K562 (cell line): ENCODE measurements around the gene PRDM1. TPM values are rescaled to one million over a fixed set of nuclear protein-coding genes. Genes with fewer than 3 reads are reported as not detected.

Experiments used
- ARID1B ChIP-seq: fragments of 450-650 bp; IDR thresholded peaks from 2 replicates; pipeline ENCODE4 v1.6.1; 2016; ENCODE audit warnings: antibody characterized with exemption, mild to moderate bottlenecking, inconsistent platforms
- ATF4 ChIP-seq: fragments of 450-650 bp; formaldehyde crosslinking; IDR thresholded peaks from 2 replicates; pipeline ENCODE4 v1.4.0; 2022; ENCODE audit warnings: mild to moderate bottlenecking, moderate library complexity
- CBX5 ChIP-seq: IDR thresholded peaks from 2 replicates; pipeline ENCODE4 v1.6.1; 2014; ENCODE audit warnings: low read depth, borderline replicate concordance
- CREM ChIP-seq: IDR thresholded peaks from 2 replicates; pipeline ENCODE4 v1.6.1; 2014; ENCODE audit warnings: antibody characterized with exemption, low read depth
- CTCF ChIP-seq, 3 experiments: IDR thresholded peaks in 2 of 3; conservative IDR thresholded peaks in 1 of 3; 2 replicates each; pipeline ENCODE4 v1.5.1; 2011 to 2012; ENCODE audit warnings: low read length in 3 of 3, mild to moderate bottlenecking in 3 of 3, control low read depth in 2 of 3, improper control_type of control experiment in 1 of 3, inconsistent platforms in 1 of 3, low read depth in 1 of 3, mixed read lengths in 1 of 3, moderate library complexity in 1 of 3; ENCODE audit not compliant: insufficient read depth in 2 of 3
- DPF2 ChIP-seq: fragments of 450-650 bp; IDR thresholded peaks from 2 replicates; pipeline ENCODE4 v1.6.1; 2016
- EWSR1 ChIP-seq: fragments of 450-650 bp; IDR thresholded peaks from 2 replicates; pipeline ENCODE4 v1.6.1; 2018; ENCODE audit warnings: borderline replicate concordance, mild to moderate bottlenecking, low read depth, moderate library complexity; ENCODE audit not compliant: partially characterized antibody
- KAT2B ChIP-seq: IDR thresholded peaks from one replicate; pipeline ENCODE4 v1.6.1; 2012; ENCODE audit warnings: low read depth, mild to moderate bottlenecking, control low read depth, inconsistent platforms, low read length, moderate library complexity
- MYC ChIP-seq, 2 experiments: fragments of 250-450 bp in 1 of 2; sonication (Bioruptor Pico) in 1 of 2; IDR thresholded peaks; 2 replicates each; pipeline versions ENCODE4 v1.5.1 to v1.6.1; 2012 to 2021; ENCODE audit warnings: low read depth in 2 of 2, borderline replicate concordance in 1 of 2, improper control_type of control experiment in 1 of 2, low read length in 1 of 2, mild to moderate bottlenecking in 1 of 2, moderate library complexity in 1 of 2
- NCOA6 ChIP-seq: fragments of 450-650 bp; IDR thresholded peaks from 2 replicates; pipeline ENCODE4 v1.6.1; 2017; ENCODE audit warnings: mild to moderate bottlenecking
- PHF8 ChIP-seq: fragments of 200-600 bp; sonication (generic); IDR thresholded peaks from 2 replicates; pipeline ENCODE4 v1.6.1; 2012; ENCODE audit warnings: mixed run types, mild to moderate bottlenecking, inconsistent platforms, low read length, moderate library complexity, borderline replicate concordance
- POLR2G ChIP-seq: fragments of 200-400 bp; formaldehyde crosslinking; IDR thresholded peaks from 2 replicates; pipeline ENCODE4 v1.6.1; 2017; ENCODE audit warnings: low read depth, mild to moderate bottlenecking, antibody characterized with exemption, low read length, moderate library complexity
- RCOR1 ChIP-seq, 2 experiments: IDR thresholded peaks; 2 replicates each; pipeline ENCODE4 v1.6.1; 2012; ENCODE audit warnings: low read depth in 2 of 2, low read length in 2 of 2, borderline replicate concordance in 1 of 2, improper control_type of control experiment in 1 of 2
- SUPT5H ChIP-seq: fragments of 450-650 bp; IDR thresholded peaks from 2 replicates; pipeline ENCODE4 v1.6.1; 2016
- ZNF780A ChIP-seq: fragments of 250-450 bp; sonication (Bioruptor Pico); IDR thresholded peaks from 2 replicates; pipeline ENCODE4 v1.5.0; 2021; ENCODE audit warnings: mild to moderate bottlenecking
- ZSCAN32 ChIP-seq: fragments of 450-650 bp; formaldehyde crosslinking; IDR thresholded peaks from 2 replicates; pipeline ENCODE4 v1.4.0; 2020; ENCODE audit warnings: mild to moderate bottlenecking, moderate library complexity
- polyA plus RNA-seq, 8 experiments: library from polyadenylated mRNA; depleted of rRNA in 4 of 8; stranded (reverse) in 5 of 8; unstranded in 3 of 8; fragments of >200 nt; fragmentation: Nextera tagmentation in 2 of 8; fragmentation: Illumina TruSeq in 1 of 8; extraction: Ambion mirVana in 2 of 8; extraction: Trizol in 1 of 8; gene quantifications; 2 replicates each; pipeline versions ENCODE4 v1.2.1 to v1.2.3, GENCODE V29; 2011 to 2014; ENCODE audit warnings: inconsistent platforms in 1 of 8, missing spikeins in 1 of 8
- total RNA-seq, 7 experiments: library from RNA; depleted of rRNA in 6 of 7; stranded (reverse); fragments of >200 nt in 6 of 7; fragmentation: Illumina TruSeq in 2 of 7; extraction: Trizol in 2 of 7; gene quantifications; 2 replicates each; pipeline versions ENCODE4 v1.2.1 to v1.2.3, GENCODE V29; 2011 to 2021; ENCODE audit warnings: low replicate concordance in 1 of 7
- TF ChIP-seq, protein P1 (sequence below): fragments of 450-650 bp; formaldehyde crosslinking; IDR thresholded peaks from 2 replicates; pipeline ENCODE4 v1.4.0; 2020; ENCODE audit warnings: mild to moderate bottlenecking, mixed read lengths
- TF ChIP-seq, protein P2 (sequence below), 2 experiments: IDR thresholded peaks in 1 of 2; conservative IDR thresholded peaks in 1 of 2; 2 replicates each; pipeline ENCODE4 v1.6.1; 2016; ENCODE audit warnings: low read depth in 2 of 2, mild to moderate bottlenecking in 1 of 2, missing compliant biosample characterization in 1 of 2, missing genetic modification characterization in 1 of 2, moderate library complexity in 1 of 2

PRDM1 gene
- total and polyA plus RNA-seq, 9 of the 15 experiments (the other 6 are each of a cell fraction or from before 2014, with no cell fraction given): 0.09 to 0.89 (median 0.27) TPM

DNA sequence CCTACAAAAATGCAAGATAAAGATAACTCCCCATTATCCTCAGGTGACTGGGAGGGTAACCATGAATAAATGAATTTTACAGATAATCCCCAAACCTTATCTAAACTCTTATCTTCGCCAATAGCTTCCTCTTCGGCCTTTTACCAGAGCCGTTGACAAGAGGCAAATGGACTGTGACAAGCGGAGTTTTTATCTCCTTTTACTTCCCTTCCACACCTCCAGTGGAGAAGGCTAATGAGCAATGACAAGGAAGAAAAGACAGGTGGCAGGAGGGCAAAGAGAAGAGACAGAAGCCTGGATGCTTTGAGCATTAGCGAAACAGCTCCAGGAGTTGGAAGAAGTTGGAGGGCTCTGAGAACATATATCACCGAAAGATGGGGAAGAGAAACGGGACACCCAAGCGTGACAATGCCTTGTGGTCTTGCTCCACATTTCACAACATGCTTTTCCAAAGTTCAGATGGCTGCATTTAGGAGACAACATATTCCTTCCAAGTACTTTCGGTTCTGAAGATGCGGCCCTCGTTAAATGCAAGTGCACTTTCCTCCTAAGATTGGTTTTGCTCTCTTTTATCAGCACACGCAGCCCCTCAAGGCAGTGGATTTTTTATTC is 69.2 kb downstream of the PRDM1 start (continued):
- TF ChIP-seq PHF8: no peak
- peak in 1 of 2 experiments; percentile 77; a peak in 2 of 4 replicates for TF ChIP-seq RCOR1 (IDR thresholded peaks at IDR 0.05; ENCODE audit: borderline replicate concordance in 1 of 2, low read depth in 2 of 2, low read length in 2 of 2)
- TF ChIP-seq ATF4 (CRISPR knock-in tag): no peak
- TF ChIP-seq, protein P1, sequence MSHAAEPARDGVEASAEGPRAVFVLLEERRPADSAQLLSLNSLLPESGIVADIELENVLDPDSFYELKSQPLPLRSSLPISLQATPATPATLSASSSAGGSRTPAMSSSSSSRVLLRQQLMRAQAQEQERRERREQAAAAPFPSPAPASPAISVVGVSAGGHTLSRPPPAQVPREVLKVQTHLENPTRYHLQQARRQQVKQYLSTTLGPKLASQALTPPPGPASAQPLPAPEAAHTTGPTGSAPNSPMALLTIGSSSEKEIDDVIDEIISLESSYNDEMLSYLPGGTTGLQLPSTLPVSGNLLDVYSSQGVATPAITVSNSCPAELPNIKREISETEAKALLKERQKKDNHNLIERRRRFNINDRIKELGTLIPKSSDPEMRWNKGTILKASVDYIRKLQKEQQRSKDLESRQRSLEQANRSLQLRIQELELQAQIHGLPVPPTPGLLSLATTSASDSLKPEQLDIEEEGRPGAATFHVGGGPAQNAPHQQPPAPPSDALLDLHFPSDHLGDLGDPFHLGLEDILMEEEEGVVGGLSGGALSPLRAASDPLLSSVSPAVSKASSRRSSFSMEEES: no peak
- TF ChIP-seq ZNF780A (CRISPR knock-in tag): no peak
- no peak for TF ChIP-seq KAT2B
- TF ChIP-seq NCOA6: no peak
- peak; percentile 77; the same call in 1 of the 2 replicates for TF ChIP-seq DPF2
- no peak for TF ChIP-seq CREM
- TF ChIP-seq CTCF (IDR thresholded peaks at IDR 0.05 in 2 of 3, conservative IDR thresholded peaks at IDR 0.05 in 1 of 3; ENCODE audit: insufficient read depth in 2 of 3, low read depth in 1 of 3, low read length in 3 of 3): peak; percentile 23 to 54 (median 39); a peak in 4 of 6 replicates
- TF ChIP-seq POLR2G: no peak
- TF ChIP-seq EWSR1: no peak
- TF ChIP-seq, protein P2, sequence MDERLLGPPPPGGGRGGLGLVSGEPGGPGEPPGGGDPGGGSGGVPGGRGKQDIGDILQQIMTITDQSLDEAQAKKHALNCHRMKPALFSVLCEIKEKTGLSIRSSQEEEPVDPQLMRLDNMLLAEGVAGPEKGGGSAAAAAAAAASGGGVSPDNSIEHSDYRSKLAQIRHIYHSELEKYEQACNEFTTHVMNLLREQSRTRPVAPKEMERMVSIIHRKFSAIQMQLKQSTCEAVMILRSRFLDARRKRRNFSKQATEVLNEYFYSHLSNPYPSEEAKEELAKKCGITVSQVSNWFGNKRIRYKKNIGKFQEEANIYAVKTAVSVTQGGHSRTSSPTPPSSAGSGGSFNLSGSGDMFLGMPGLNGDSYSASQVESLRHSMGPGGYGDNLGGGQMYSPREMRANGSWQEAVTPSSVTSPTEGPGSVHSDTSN (CRISPR knock-in tag; IDR thresholded peaks at IDR 0.05; ENCODE audit: low read depth): no peak
- TF ChIP-seq, protein P2 (tag; conservative IDR thresholded peaks at IDR 0.05; ENCODE audit: low read depth): peak; percentile 71
- no peak for TF ChIP-seq SUPT5H
- TF ChIP-seq CBX5: no peak
- no peak for TF ChIP-seq ZSCAN32 (CRISPR knock-in tag)
- 0 out of 2 replicates have a peak, but pooled peaks have one; percentile 19 for TF ChIP-seq MYC (IDR thresholded peaks at IDR 0.05; ENCODE audit: low read depth, low read length)
- TF ChIP-seq MYC (CRISPR knock-in tag; IDR thresholded peaks at IDR 0.05; ENCODE audit: borderline replicate concordance, low read depth): no peak
- TF ChIP-seq ARID1B: peak; percentile 53
